ENCODE data around the gene SH3BP2.

The SH3BP2 gene

GRCh38 chr4:2827874-2828751 is 35.2 kb downstream of the SH3BP2 start:
- no peak overlapping the region for H2AFZ ChIP-seq (ENCODE audit: low read length)
- TF ChIP-seq EZH2 (IDR thresholded peaks at IDR 0.05; ENCODE audit: borderline replicate concordance, low read length) (no peak), CTCF (IDR thresholded peaks at IDR 0.05; ENCODE audit: low read length) (no peak)
- H3F3A ChIP-seq (ENCODE audit: insufficient read depth, low read length) = no peaks in the 10 kb centered on the region
- no peaks in the 10 kb centered on the region for H3K27me3 ChIP-seq (ENCODE audit: insufficient read depth, low read length)
- H3K27ac ChIP-seq (ENCODE audit: low read depth, low read length, poor library complexity, severe bottlenecking) = no peak overlapping the region
- no peaks in the 10 kb centered on the region for H3K36me3 ChIP-seq (ENCODE audit: insufficient read depth, low read length)
- H3K4me2 ChIP-seq (ENCODE audit: low read length) = no peak overlapping the region
- H3K9ac ChIP-seq (ENCODE audit: low read length) = no peak overlapping the region
- H3K4me3 ChIP-seq (ENCODE audit: low read depth, low read length, poor library complexity, severe bottlenecking) = no peak overlapping the region
- no peaks in the 10 kb centered on the region for H3K9me3 ChIP-seq (ENCODE audit: low read length)
- no peaks in the 10 kb centered on the region for H3K9me2 ChIP-seq (ENCODE audit: low read depth, low read length)
- no peaks in the 10 kb centered on the region for H3K79me2 ChIP-seq (ENCODE audit: insufficient read depth, low read length)
- H4K20me1 ChIP-seq (ENCODE audit: insufficient read depth, low read length) = no peaks in the 10 kb centered on the region
- peaks cover 8% of the 10 kb centered on the region for H3K4me1 ChIP-seq (ENCODE audit: insufficient read depth, low read length, severe bottlenecking)

GRCh38 chr4:2828758-2829181 is 35.9 kb downstream of the SH3BP2 start:
- Histone ChIP-seq H3K79me2 (ENCODE audit: insufficient read depth, low read length) (no peaks in the 10 kb centered on the region), H3K4me3 (ENCODE audit: low read depth, low read length, poor library complexity, severe bottlenecking) (no peak overlapping the region), H4K20me1 (ENCODE audit: insufficient read depth, low read length) (no peaks in the 10 kb centered on the region), H3K9ac (ENCODE audit: low read length) (no peak overlapping the region), H3F3A (ENCODE audit: insufficient read depth, low read length) (no peaks in the 10 kb centered on the region), H3K9me3 (ENCODE audit: low read length) (no peaks in the 10 kb centered on the region), H2AFZ (ENCODE audit: low read length) (no peak overlapping the region), H3K36me3 (ENCODE audit: insufficient read depth, low read length) (no peaks in the 10 kb centered on the region), H3K4me2 (ENCODE audit: low read length) (no peak overlapping the region), H3K27ac (ENCODE audit: low read depth, low read length, poor library complexity, severe bottlenecking) (no peak overlapping the region), H3K27me3 (ENCODE audit: insufficient read depth, low read length) (no peaks in the 10 kb centered on the region), H3K4me1 (ENCODE audit: insufficient read depth, low read length, severe bottlenecking) (peaks cover 8% of the 10 kb centered on the region), H3K9me2 (ENCODE audit: low read depth, low read length) (no peaks in the 10 kb centered on the region)
- TF ChIP-seq CTCF (IDR thresholded peaks at IDR 0.05; ENCODE audit: low read length) (no peak), EZH2 (IDR thresholded peaks at IDR 0.05; ENCODE audit: borderline replicate concordance, low read length) (no peak)

- Histone ChIP-seq H3K9me2 (ENCODE audit: low read depth, low read length) (no peaks in the 10 kb centered on the region), H3F3A (ENCODE audit: insufficient read depth, low read length) (no peaks in the 10 kb centered on the region), H3K79me2 (ENCODE audit: insufficient read depth, low read length) (no peaks in the 10 kb centered on the region), H3K36me3 (ENCODE audit: insufficient read depth, low read length) (no peaks in the 10 kb centered on the region), H3K4me3 (ENCODE audit: low read depth, low read length, poor library complexity, severe bottlenecking) (no peak overlapping the region), H3K27me3 (ENCODE audit: insufficient read depth, low read length) (no peaks in the 10 kb centered on the region), H3K4me2 (ENCODE audit: low read length) (no peak overlapping the region), H3K9me3 (ENCODE audit: low read length) (no peaks in the 10 kb centered on the region), H2AFZ (ENCODE audit: low read length) (no peak overlapping the region), H3K9ac (ENCODE audit: low read length) (no peak overlapping the region), H3K27ac (ENCODE audit: low read depth, low read length, poor library complexity, severe bottlenecking) (no peak overlapping the region), H4K20me1 (ENCODE audit: insufficient read depth, low read length) (no peaks in the 10 kb centered on the region), H3K4me1 (ENCODE audit: insufficient read depth, low read length, severe bottlenecking) (peaks cover 8% of the 10 kb centered on the region)
- no peak for TF ChIP-seq CTCF (IDR thresholded peaks at IDR 0.05; ENCODE audit: low read length)
- TF ChIP-seq EZH2 (IDR thresholded peaks at IDR 0.05; ENCODE audit: borderline replicate concordance, low read length) = no peak
Observed at GRCh38 chr4:2829321-2829932, 36.5 kb downstream of the SH3BP2 start.
